Measurements from ENCODE around the gene HPSE2. TPM values are rescaled to one million over a fixed set of nuclear protein-coding genes. Genes with fewer than 3 reads are reported as not detected.

HPSE2 gene
- total and polyA plus RNA-seq, 2 of the 8 experiments (the other 6 are each of a cell fraction or from before 2014, with no cell fraction given): 0.41 to 0.58 TPM

DNA sequence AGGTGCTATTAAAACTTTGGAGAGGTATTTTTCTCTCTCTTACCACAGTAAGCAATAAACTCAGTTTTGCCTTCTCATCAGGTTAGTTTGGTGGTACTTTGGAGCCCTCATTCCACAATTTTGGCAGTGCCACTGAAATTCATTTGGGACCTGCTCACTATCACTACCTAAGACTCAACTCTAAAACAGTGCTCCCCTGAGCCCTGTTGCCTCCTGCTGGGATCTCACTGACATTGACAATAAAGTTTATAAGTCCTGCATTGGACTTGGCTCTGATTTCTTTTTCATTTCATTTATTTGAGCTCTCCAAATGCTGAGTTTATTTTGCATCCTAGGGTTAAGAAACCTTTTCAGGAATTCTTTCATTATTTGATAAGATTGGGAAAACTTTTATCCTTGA lies 658.1 kb downstream of the HPSE2 start:
- H3K27me3 ChIP-seq (replicated peaks in 1 of 4; ENCODE audit: control insufficient read depth in 3 of 4, extremely low read depth in 1 of 4, insufficient read depth in 3 of 4, low read length in 3 of 4): no peaks in the 10 kb centered on the region
- CTCF ChIA-PET (ENCODE audit: partially characterized antibody): no interaction called here
- no peak for FAIRE-seq

More for the DNA sequence above, 658.1 kb downstream of the HPSE2 start:
- Histone ChIP-seq H2BK120ac (replicated peaks; ENCODE audit: low read depth, low read length) (no peak overlapping the region), H3K27ac (ENCODE audit: low read depth, low read length) (no peak overlapping the region), H3K9me3 (ENCODE audit: insufficient read depth in 2 of 2, low read depth in 1 of 2, low read length in 1 of 2) (no peaks in the 10 kb centered on the region), H3K56ac (replicated peaks; ENCODE audit: insufficient read length, low read depth, low read length) (no peak overlapping the region), H2BK20ac (ENCODE audit: low read length) (no peak overlapping the region), H4K91ac (replicated peaks; ENCODE audit: insufficient read length, low read length) (no peak overlapping the region), H3K79me1 (ENCODE audit: low read depth, low read length) (no peaks in the 10 kb centered on the region), H4K20me1 (replicated peaks in 1 of 2; ENCODE audit: control insufficient read depth in 1 of 2, insufficient read depth in 2 of 2, low read length in 2 of 2) (no peaks in the 10 kb centered on the region), H2BK5ac (ENCODE audit: low read depth, low read length) (no peak overlapping the region), H2BK15ac (ENCODE audit: low read length) (no peak overlapping the region), H2AFZ (ENCODE audit: low read length) (no peak overlapping the region), H3K4me3 (ENCODE audit: extremely low read depth in 1 of 4, insufficient read depth in 2 of 4, low read depth in 3 of 4, low read length in 4 of 4) (no peak overlapping the region), H2BK12ac (ENCODE audit: low read depth, low read length) (no peak overlapping the region), H3K9ac (replicated peaks in 1 of 4; ENCODE audit: extremely low read depth in 1 of 4, low read depth in 3 of 4, low read length in 3 of 4) (no peak overlapping the region), H3K23ac (ENCODE audit: insufficient read length) (no peak overlapping the region), H4K8ac (ENCODE audit: extremely low read depth, insufficient read depth, low read length) (no peak overlapping the region), H3K4ac (replicated peaks; ENCODE audit: insufficient read length, low read depth, low read length) (no peak overlapping the region), H2AK5ac (ENCODE audit: low read depth, low read length) (no peak overlapping the region), H3K79me2 (ENCODE audit: control insufficient read depth in 1 of 2, insufficient read depth in 2 of 2, low read length in 2 of 2) (no peaks in the 10 kb centered on the region), H3K36me3 (ENCODE audit: control insufficient read depth in 2 of 4, insufficient read depth in 4 of 4, low read length in 3 of 4) (no peaks in the 10 kb centered on the region), H3K4me1 (replicated peaks in 1 of 4; ENCODE audit: control insufficient read depth in 3 of 4, insufficient read depth in 4 of 4, low read length in 3 of 4) (no peaks in the 10 kb centered on the region), H4K5ac (ENCODE audit: insufficient read length, low read depth, low read length) (no peak overlapping the region), H3K23me2 (ENCODE audit: low read depth, low read length) (no peaks in the 10 kb centered on the region), H3K4me2 (ENCODE audit: insufficient read depth in 1 of 2, low read depth in 2 of 2, low read length in 2 of 2) (no peak overlapping the region), H3K14ac (ENCODE audit: insufficient read length) (no peak overlapping the region), H3K18ac (ENCODE audit: extremely low read depth, low read length) (no peak overlapping the region)
- DNase-seq (ENCODE audit: low read depth in 1 of 2, low spot score in 2 of 2): no peak
- POLR2A ChIA-PET (ENCODE audit: partially characterized antibody): no interaction called here
- TF ChIP-seq CREB1 (IDR thresholded peaks at IDR 0.05) (no peak), CTBP2 (IDR thresholded peaks at IDR 0.05; ENCODE audit: borderline replicate concordance, insufficient read depth, insufficient read length, low read length) (no peak), KDM1A (IDR thresholded peaks at IDR 0.05; ENCODE audit: borderline replicate concordance, low read length) (no peak), NRF1 (IDR thresholded peaks at IDR 0.05; ENCODE audit: low read depth, low read length) (no peak)

Measured in H1 (cell line).